ENCODE results near the gene MS4A3. TPM values are rescaled to one million over a fixed set of nuclear protein-coding genes. Genes with fewer than 3 reads are reported as not detected.

The MS4A3 gene
- total RNA-seq, 1 experiment from 2014 or later, result not detected

- DNase-seq (ENCODE audit: low spot score) (no peak), ATAC-seq (no peak)
- no peaks in the 10 kb centered on the region for H3K27me3 Mint-ChIP-seq (ENCODE audit: low read depth)
- no peak overlapping the region for H3K27ac Mint-ChIP-seq
- CTCF ChIA-PET, result no interaction called here
- H3K36me3 Mint-ChIP-seq, result no peaks in the 10 kb centered on the region
- TF ChIP-seq USF1 (CRISPR knock-in tag; IDR thresholded peaks at IDR 0.05) (no peak), ZNF396 (CRISPR knock-in tag; IDR thresholded peaks at IDR 0.05; ENCODE audit: borderline replicate concordance) (no peak), ATF2 (CRISPR knock-in tag; IDR thresholded peaks at IDR 0.05; ENCODE audit: borderline replicate concordance, low read depth) (no peak), NFE2L1 (CRISPR knock-in tag; IDR thresholded peaks at IDR 0.05) (no peak), ZNF416 (CRISPR knock-in tag; IDR thresholded peaks at IDR 0.05) (no peak), E2F5 (CRISPR knock-in tag; IDR thresholded peaks at IDR 0.05) (no peak), ZNF425 (CRISPR knock-in tag; conservative IDR thresholded peaks at IDR 0.05) (no peak), CREB1 (CRISPR knock-in tag; IDR thresholded peaks at IDR 0.05) (no peak), PREB (CRISPR knock-in tag; IDR thresholded peaks at IDR 0.05; ENCODE audit: borderline replicate concordance) (no peak), ZBTB21 (CRISPR knock-in tag; IDR thresholded peaks at IDR 0.05; ENCODE audit: borderline replicate concordance) (no peak), MLX (CRISPR knock-in tag; IDR thresholded peaks at IDR 0.05) (no peak)
- 0 out of 2 replicates have a peak, but pooled peaks cover 3% of the 10 kb centered on the region for H3K9me3 Mint-ChIP-seq
- H3K4me3 Mint-ChIP-seq, result no peak overlapping the region
- no peaks in the 10 kb centered on the region for H3K4me1 Mint-ChIP-seq
- POLR2A ChIA-PET, result no interaction called here
These were observed 28.3 kb downstream of the MS4A3 start for GRCh38 chr11:60084631-60085273.

- ATAC-seq (no peak), DNase-seq (ENCODE audit: low spot score) (no peak)
- no peaks in the 10 kb centered on the region for H3K9me3 Mint-ChIP-seq
- no peaks in the 10 kb centered on the region for H3K4me1 Mint-ChIP-seq
- TF ChIP-seq CREM (CRISPR knock-in tag; IDR thresholded peaks at IDR 0.05) (no peak), MLX (CRISPR knock-in tag; IDR thresholded peaks at IDR 0.05) (no peak), FOXK1 (CRISPR knock-in tag; IDR thresholded peaks at IDR 0.05) (no peak), ATF1 (CRISPR knock-in tag; IDR thresholded peaks at IDR 0.05) (no peak), ZNF121 (CRISPR knock-in tag; IDR thresholded peaks at IDR 0.05) (no peak), TEAD1 (CRISPR knock-in tag; IDR thresholded peaks at IDR 0.05) (no peak), NFATC4 (CRISPR knock-in tag; IDR thresholded peaks at IDR 0.05) (no peak), ZBTB43 (CRISPR knock-in tag; IDR thresholded peaks at IDR 0.05) (no peak), ATF2 (CRISPR knock-in tag; IDR thresholded peaks at IDR 0.05; ENCODE audit: borderline replicate concordance, low read depth) (no peak), SMAD3 (CRISPR knock-in tag; IDR thresholded peaks at IDR 0.05; ENCODE audit: borderline replicate concordance) (no peak), ETV6 (CRISPR knock-in tag; IDR thresholded peaks at IDR 0.05) (no peak), RELA (CRISPR knock-in tag; IDR thresholded peaks at IDR 0.05; ENCODE audit: borderline replicate concordance) (no peak), JAZF1 (CRISPR knock-in tag; IDR thresholded peaks at IDR 0.05) (no peak), TCF7 (CRISPR knock-in tag; IDR thresholded peaks at IDR 0.05; ENCODE audit: low read depth) (no peak), ZNF396 (CRISPR knock-in tag; IDR thresholded peaks at IDR 0.05; ENCODE audit: borderline replicate concordance) (no peak), JUN (CRISPR knock-in tag; IDR thresholded peaks at IDR 0.05) (no peak)
- no peak overlapping the region for H3K27ac Mint-ChIP-seq
- H3K27me3 Mint-ChIP-seq (ENCODE audit: low read depth), result no peaks in the 10 kb centered on the region
- no peak overlapping the region for H3K4me3 Mint-ChIP-seq
- CTCF ChIA-PET, result no interaction called here
- POLR2A ChIA-PET, result no interaction called here
- no peaks in the 10 kb centered on the region for H3K36me3 Mint-ChIP-seq
These were observed 29.4 kb downstream of the MS4A3 start for GRCh38 chr11:60085909-60086308.
